GM12891 (cell line): ENCODE results near the gene NELFA.

Experiments used
- DNase-seq: peaks from one replicate; pipeline ENCODE4 v3.0.0; 2011; ENCODE audit warnings: low spot score; ENCODE audit not compliant: insufficient read length
- FAIRE-seq: peaks from 2 replicates; lab custom pipeline; 2011; peaks lifted over from hg19 to GRCh38; lab: Jason Lieb, UNC
- PAX5 ChIP-seq: IDR thresholded peaks from 2 replicates; pipeline ENCODE4 v1.6.1; 2011; ENCODE audit warnings: low read length, moderate library complexity, mild to moderate bottlenecking; ENCODE audit not compliant: insufficient read depth, severe bottlenecking
- POLR2A ChIP-seq: IDR thresholded peaks from 2 replicates; pipeline ENCODE4 v1.6.1; 2011; ENCODE audit warnings: low read depth, low read length, control low read depth
- POLR2AphosphoS5 ChIP-seq: IDR thresholded peaks from 2 replicates; pipeline ENCODE4 v1.6.1; 2011; ENCODE audit warnings: low read depth, low read length, control low read depth
- POU2F2 ChIP-seq: IDR thresholded peaks from 2 replicates; pipeline ENCODE4 v1.6.1; 2011; ENCODE audit warnings: low read depth, mild to moderate bottlenecking, control low read depth, low read length, moderate library complexity
- SPI1 ChIP-seq: IDR thresholded peaks from 2 replicates; pipeline ENCODE4 v1.6.1; 2011; ENCODE audit warnings: low read depth, low read length, control low read depth
- TAF1 ChIP-seq: IDR thresholded peaks from 2 replicates; pipeline ENCODE4 v1.6.1; 2011; ENCODE audit warnings: low read depth, low read length, control low read depth

NELFA gene

GRCh38 chr4:1938027-1938426 is 70.7 kb downstream of the NELFA start:
- DNase-seq = no peak
- FAIRE-seq = no peak
- TF ChIP-seq PAX5 = no peak
- no peak for TF ChIP-seq POU2F2
- TF ChIP-seq POLR2AphosphoS5 = no peak
- TF ChIP-seq SPI1 = no peak
- TF ChIP-seq TAF1 = no peak
- no peak for TF ChIP-seq POLR2A

GRCh38 chr4:1937550-1937949 is 71.2 kb downstream of the NELFA start:
- FAIRE-seq = no peak
- DNase-seq = no peak
- TF ChIP-seq POU2F2 = no peak
- no peak for TF ChIP-seq SPI1
- TF ChIP-seq PAX5 = no peak
- TF ChIP-seq POLR2A = no peak
- no peak for TF ChIP-seq TAF1
- TF ChIP-seq POLR2AphosphoS5 = no peak

- no peak for FAIRE-seq
- no peak for DNase-seq
- TF ChIP-seq SPI1 (no peak), PAX5 (no peak), POLR2A (no peak), POU2F2 (no peak), TAF1 (no peak), POLR2AphosphoS5 (no peak)
These were observed 75.1 kb downstream of the NELFA start for GRCh38 chr4:1933700-1934099.

- no peak for TF ChIP-seq TAF1
- TF ChIP-seq PAX5 = no peak
- TF ChIP-seq POLR2A = no peak
- TF ChIP-seq SPI1 = no peak
- TF ChIP-seq POU2F2 = no peak
- TF ChIP-seq POLR2AphosphoS5 = no peak
- DNase-seq (no peak), FAIRE-seq (no peak)
These were observed 76.0 kb downstream of the NELFA start for GRCh38 chr4:1932736-1933135.
